ENCODE results near the gene IL25. TPM values are rescaled to one million over a fixed set of nuclear protein-coding genes. Genes with fewer than 3 reads are reported as not detected.
"Not testable (repeated sequence)": the region's sequence is repeated elsewhere in the genome, so short reads cannot be mapped to it uniquely, and the experiment has no call there.

IL25 gene
- total RNA-seq, 1 experiment from 2014 or later, result not detected

DNA sequence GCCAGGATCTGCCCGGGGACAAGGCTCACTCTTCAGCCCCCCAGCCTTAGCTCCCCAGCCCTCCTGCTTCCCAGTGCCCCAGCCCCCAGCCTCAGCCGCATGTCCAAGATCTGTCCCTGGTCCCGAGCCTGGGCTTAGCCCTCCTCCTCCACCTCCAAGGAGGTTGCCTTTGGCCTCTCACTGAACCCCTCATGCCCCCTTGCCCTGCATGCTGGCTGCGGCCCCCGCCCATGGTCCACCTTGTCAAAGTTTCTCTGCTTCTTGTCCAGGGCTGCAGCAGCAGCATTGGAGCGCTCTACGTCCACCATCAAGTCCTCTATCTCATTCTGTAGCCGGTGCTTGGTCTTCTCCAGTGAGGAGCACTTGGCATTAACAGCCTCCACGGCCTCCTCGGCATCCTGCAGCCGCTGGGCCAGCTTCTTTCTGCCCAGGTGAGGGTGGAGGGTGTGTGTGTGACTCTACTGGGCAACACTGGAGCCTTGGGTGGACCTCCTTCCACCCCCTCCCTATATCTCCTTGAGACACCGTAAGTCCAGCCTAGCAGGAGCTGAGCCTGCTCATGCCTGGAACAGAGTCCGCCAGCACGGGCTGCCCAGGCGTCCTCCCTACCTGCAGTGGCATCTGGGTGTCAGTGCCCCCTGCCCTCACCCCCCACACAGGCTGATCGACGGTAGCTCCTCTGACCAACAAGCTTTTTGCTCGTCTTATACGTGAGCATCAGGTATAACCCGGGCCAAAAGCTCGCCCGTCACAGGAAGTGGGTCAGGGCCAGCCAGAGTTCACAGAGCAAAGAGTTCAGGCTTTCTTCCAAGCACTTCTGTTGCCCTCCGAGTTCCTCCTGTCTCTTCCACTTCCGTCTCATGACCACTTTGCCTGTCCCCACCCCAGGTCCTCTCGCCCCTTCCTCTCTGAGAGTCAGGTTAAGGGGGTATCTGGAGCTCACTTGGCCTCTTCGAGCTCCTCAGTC, 15.6 kb downstream of the IL25 start:
- DNase-seq, result no peak
- H3K4me1 ChIP-seq, result no peaks in the 10 kb centered on the region
- ChIA-PET POLR2A (no interaction called here), CTCF (no interaction called here)
- no peaks in the 10 kb centered on the region for H3K9me3 ChIP-seq
- no TSS peak for BruUV-seq (replicated peaks)
- Mint-ChIP-seq H3K9me3 (ENCODE audit: unreplicated experiment) (no peaks in the 10 kb centered on the region), H3K36me3 (ENCODE audit: insufficient read depth, unreplicated experiment) (no peaks in the 10 kb centered on the region), H3K27me3 (ENCODE audit: insufficient read depth, unreplicated experiment) (peaks cover 25% of the 10 kb centered on the region), H3K27ac (ENCODE audit: unreplicated experiment) (no peak overlapping the region), H3K4me3 (ENCODE audit: unreplicated experiment) (no peak overlapping the region), H3K4me1 (ENCODE audit: low read depth, unreplicated experiment) (no peaks in the 10 kb centered on the region)
- H3K4me3 ChIP-seq (ENCODE audit: low read depth, low read length), result no peak overlapping the region
- H3K36me3 ChIP-seq (ENCODE audit: control insufficient read depth, insufficient read depth, low read length), result no peaks in the 10 kb centered on the region
- no peaks in the 10 kb centered on the region; the same call in 1 of the 2 replicates for H3K27me3 ChIP-seq (replicated peaks; ENCODE audit: control insufficient read depth, insufficient read depth, low read length)
- TF ChIP-seq, protein P1, sequence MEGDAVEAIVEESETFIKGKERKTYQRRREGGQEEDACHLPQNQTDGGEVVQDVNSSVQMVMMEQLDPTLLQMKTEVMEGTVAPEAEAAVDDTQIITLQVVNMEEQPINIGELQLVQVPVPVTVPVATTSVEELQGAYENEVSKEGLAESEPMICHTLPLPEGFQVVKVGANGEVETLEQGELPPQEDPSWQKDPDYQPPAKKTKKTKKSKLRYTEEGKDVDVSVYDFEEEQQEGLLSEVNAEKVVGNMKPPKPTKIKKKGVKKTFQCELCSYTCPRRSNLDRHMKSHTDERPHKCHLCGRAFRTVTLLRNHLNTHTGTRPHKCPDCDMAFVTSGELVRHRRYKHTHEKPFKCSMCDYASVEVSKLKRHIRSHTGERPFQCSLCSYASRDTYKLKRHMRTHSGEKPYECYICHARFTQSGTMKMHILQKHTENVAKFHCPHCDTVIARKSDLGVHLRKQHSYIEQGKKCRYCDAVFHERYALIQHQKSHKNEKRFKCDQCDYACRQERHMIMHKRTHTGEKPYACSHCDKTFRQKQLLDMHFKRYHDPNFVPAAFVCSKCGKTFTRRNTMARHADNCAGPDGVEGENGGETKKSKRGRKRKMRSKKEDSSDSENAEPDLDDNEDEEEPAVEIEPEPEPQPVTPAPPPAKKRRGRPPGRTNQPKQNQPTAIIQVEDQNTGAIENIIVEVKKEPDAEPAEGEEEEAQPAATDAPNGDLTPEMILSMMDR (IDR thresholded peaks at IDR 0.05; ENCODE audit: insufficient read depth in 1 of 2, low read depth in 1 of 2, low read length in 1 of 2, severe bottlenecking in 1 of 2, unreplicated experiment in 1 of 2), result no peak
- intact Hi-C loops (cut with micrococcal nuclease; ENCODE audit: unreplicated experiment), result loop anchor here (10.0 kb wide), 1 partner anchor 267 kb away; no protein-coding TSS in a partner anchor

- ChIA-PET POLR2A (no interaction called here), CTCF (no interaction called here)
- no peaks in the 10 kb centered on the region for H3K9me3 Mint-ChIP-seq (ENCODE audit: unreplicated experiment)
- no peaks in the 10 kb centered on the region for H3K36me3 Mint-ChIP-seq (ENCODE audit: insufficient read depth, unreplicated experiment)
- no peaks in the 10 kb centered on the region for H3K4me1 ChIP-seq
- no peaks in the 10 kb centered on the region for H3K9me3 ChIP-seq
- no peak overlapping the region for H3K27ac Mint-ChIP-seq (ENCODE audit: unreplicated experiment)
- H3K4me3 ChIP-seq (ENCODE audit: low read depth, low read length), result no peak overlapping the region
- H3K27me3 Mint-ChIP-seq (ENCODE audit: insufficient read depth, unreplicated experiment), result peaks cover 25% of the 10 kb centered on the region
- H3K4me3 Mint-ChIP-seq (ENCODE audit: unreplicated experiment), result no peak overlapping the region
- no peak for DNase-seq
- TF ChIP-seq, protein P1 (IDR thresholded peaks at IDR 0.05; ENCODE audit: insufficient read depth in 1 of 2, low read depth in 1 of 2, low read length in 1 of 2, severe bottlenecking in 1 of 2, unreplicated experiment in 1 of 2), result no peak
- no peaks in the 10 kb centered on the region for H3K36me3 ChIP-seq (ENCODE audit: control insufficient read depth, insufficient read depth, low read length)
- H3K4me1 Mint-ChIP-seq (ENCODE audit: low read depth, unreplicated experiment), result no peaks in the 10 kb centered on the region
- intact Hi-C loops (cut with micrococcal nuclease; ENCODE audit: unreplicated experiment), result loop anchor here (10.0 kb wide), 1 partner anchor 266 kb away; no protein-coding TSS in a partner anchor
- no peaks in the 10 kb centered on the region; the same call in 1 of the 2 replicates for H3K27me3 ChIP-seq (replicated peaks; ENCODE audit: control insufficient read depth, insufficient read depth, low read length)
- BruUV-seq (replicated peaks), result no TSS peak
Measured at GRCh38 chr14:23388996-23389395, 16.4 kb downstream of the IL25 start.

- no peaks in the 10 kb centered on the region for H3K4me1 Mint-ChIP-seq (ENCODE audit: low read depth, unreplicated experiment)
- Histone ChIP-seq H3K9me3 (no peaks in the 10 kb centered on the region), H3K4me1 (no peaks in the 10 kb centered on the region), H3K4me3 (ENCODE audit: low read depth, low read length) (no peak overlapping the region), H3K27me3 (replicated peaks; ENCODE audit: control insufficient read depth, insufficient read depth, low read length) (no peaks in the 10 kb centered on the region; the same call in 1 of the 2 replicates), H3K36me3 (ENCODE audit: control insufficient read depth, insufficient read depth, low read length) (no peaks in the 10 kb centered on the region)
- BruUV-seq (replicated peaks), result no TSS peak
- ChIA-PET CTCF (no interaction called here), POLR2A (no interaction called here)
- no peak for DNase-seq
- TF ChIP-seq, protein P1 (IDR thresholded peaks at IDR 0.05; ENCODE audit: insufficient read depth in 1 of 2, low read depth in 1 of 2, low read length in 1 of 2, severe bottlenecking in 1 of 2, unreplicated experiment in 1 of 2), result no peak
- no peaks in the 10 kb centered on the region for H3K9me3 Mint-ChIP-seq (ENCODE audit: unreplicated experiment)
- H3K27ac Mint-ChIP-seq (ENCODE audit: unreplicated experiment), result no peak overlapping the region
- no peaks in the 10 kb centered on the region for H3K36me3 Mint-ChIP-seq (ENCODE audit: insufficient read depth, unreplicated experiment)
- intact Hi-C loops (cut with micrococcal nuclease; ENCODE audit: unreplicated experiment), result loop anchor here (10.0 kb wide), 1 partner anchor 265 kb away; no protein-coding TSS in a partner anchor
- H3K4me3 Mint-ChIP-seq (ENCODE audit: unreplicated experiment), result no peak overlapping the region
- H3K27me3 Mint-ChIP-seq (ENCODE audit: insufficient read depth, unreplicated experiment), result peaks cover 25% of the 10 kb centered on the region
Measured at GRCh38 chr14:23389396-23389795, 16.8 kb downstream of the IL25 start.

DNA sequence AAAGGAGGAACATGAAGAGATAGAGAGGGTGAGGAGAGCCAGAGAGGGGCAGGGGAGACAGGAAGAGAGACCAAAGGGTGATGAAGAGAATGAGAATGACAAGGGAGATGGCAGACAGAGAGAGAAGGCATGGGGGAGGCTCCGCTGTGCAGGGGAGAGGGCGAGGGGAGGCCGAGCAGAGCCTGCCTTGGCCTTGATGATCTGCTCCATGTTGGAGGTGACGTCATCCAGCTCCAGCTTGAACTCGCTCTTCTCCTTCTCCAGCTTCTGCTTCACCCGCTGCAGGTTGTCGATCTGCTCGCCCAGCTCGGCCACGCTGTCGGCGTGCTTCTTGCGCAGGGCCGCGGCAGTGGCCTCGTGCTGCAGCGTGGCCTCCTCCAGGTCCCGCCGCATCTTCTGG, 17.3 kb downstream of the IL25 start:
- H3K27ac Mint-ChIP-seq (ENCODE audit: unreplicated experiment); DNase-seq; POLR2A ChIA-PET; H3K4me3 Mint-ChIP-seq (ENCODE audit: unreplicated experiment); H3K9me3 Mint-ChIP-seq (ENCODE audit: unreplicated experiment); H3K27me3 ChIP-seq (replicated peaks; ENCODE audit: control insufficient read depth, insufficient read depth, low read length); H3K4me3 ChIP-seq (ENCODE audit: low read depth, low read length); H3K9me3 ChIP-seq; H3K4me1 Mint-ChIP-seq (ENCODE audit: low read depth, unreplicated experiment); H3K36me3 ChIP-seq (ENCODE audit: control insufficient read depth, insufficient read depth, low read length); CTCF ChIA-PET; H3K4me1 ChIP-seq; BruUV-seq (replicated peaks); H3K36me3 Mint-ChIP-seq (ENCODE audit: insufficient read depth, unreplicated experiment): not testable (repeated sequence)
- H3K27me3 Mint-ChIP-seq (ENCODE audit: insufficient read depth, unreplicated experiment), result peaks cover 25% of the 10 kb centered on the region
- intact Hi-C loops (cut with micrococcal nuclease; ENCODE audit: unreplicated experiment), result loop anchor here (10.0 kb wide), 1 partner anchor 265 kb away; no protein-coding TSS in a partner anchor

All from Caco-2 (cell line).